A549 (cell line): ENCODE data around the gene GXYLT2.

Experiments
- CEBPB ChIP-seq, 2 experiments: fragments of >200 bp in 1 of 2; sonication (Bioruptor Twin) in 1 of 2; formaldehyde crosslinking in 1 of 2; IDR thresholded peaks; 2 replicates each; pipeline ENCODE4 v1.6.1; 2012 to 2016
- CHD4 ChIP-seq: fragments of 200-600 bp; sonication (generic); IDR thresholded peaks from 2 replicates; pipeline ENCODE4 v1.6.1; 2016; ENCODE audit warnings: antibody characterized with exemption, mild to moderate bottlenecking, borderline replicate concordance
- EHMT2 ChIP-seq: fragments of 200-600 bp; sonication (generic); IDR thresholded peaks from 2 replicates; pipeline ENCODE4 v1.6.1; 2016; ENCODE audit warnings: antibody characterized with exemption, low read depth, mild to moderate bottlenecking, moderate library complexity
- HMGXB4 ChIP-seq: fragments of 250-450 bp; sonication (Bioruptor Pico); IDR thresholded peaks from 2 replicates; pipeline ENCODE4 v1.5.0; 2021; ENCODE audit warnings: mild to moderate bottlenecking, moderate library complexity, borderline replicate concordance
- POLR2A ChIP-seq: IDR thresholded peaks from 2 replicates; pipeline ENCODE4 v1.6.1; 2012; ENCODE audit warnings: mild to moderate bottlenecking, low read length

- no peak for TF ChIP-seq POLR2A
- no peak for TF ChIP-seq HMGXB4
- TF ChIP-seq EHMT2, result no peak
- TF ChIP-seq CEBPB (IDR thresholded peaks at IDR 0.05), result no peak
- no peak for TF ChIP-seq CHD4
These were observed 122.3 kb downstream of the GXYLT2 start for GRCh38 chr3:73010158-73010557.
